ENCODE data around the gene RBM38. TPM values are rescaled to one million over a fixed set of nuclear protein-coding genes. Genes with fewer than 3 reads are reported as not detected.

The RBM38 gene
- total RNA-seq, 4 donors from 2014 or later, result 11.0 to 16.0 (median 12.0) TPM

DNA sequence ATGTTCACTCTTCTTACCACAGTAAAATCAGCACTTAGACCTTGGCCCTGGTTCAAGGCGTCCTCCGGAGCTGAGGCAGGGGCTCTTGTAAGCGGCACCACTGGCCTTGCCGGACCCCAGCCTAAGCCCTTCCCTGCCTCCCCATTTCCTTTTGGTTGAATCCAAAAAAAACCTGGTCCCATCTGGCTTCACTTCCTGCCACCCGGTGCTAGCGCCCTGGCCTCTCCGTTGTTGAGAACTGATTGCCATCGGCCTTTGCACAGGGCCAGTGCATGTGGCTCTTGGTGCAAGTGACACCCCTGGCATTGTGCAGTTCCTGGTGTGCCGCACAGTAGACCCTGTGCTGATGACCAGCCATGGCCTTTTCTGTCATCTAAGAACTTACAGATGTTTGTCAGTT lies 19.0 kb upstream of the RBM38 start:
- no peaks in the 10 kb centered on the region for H3K27me3 ChIP-seq
- H3K4me3 ChIP-seq (replicated peaks in 1 of 3), result no peak overlapping the region
- H3K27ac ChIP-seq, result no peak overlapping the region
- H3K36me3 ChIP-seq, result peaks cover 90 to 96% of the 10 kb centered on the region in 2 donors
- no peaks in the 10 kb centered on the region for H3K9me3 ChIP-seq
- TF ChIP-seq, protein P1, sequence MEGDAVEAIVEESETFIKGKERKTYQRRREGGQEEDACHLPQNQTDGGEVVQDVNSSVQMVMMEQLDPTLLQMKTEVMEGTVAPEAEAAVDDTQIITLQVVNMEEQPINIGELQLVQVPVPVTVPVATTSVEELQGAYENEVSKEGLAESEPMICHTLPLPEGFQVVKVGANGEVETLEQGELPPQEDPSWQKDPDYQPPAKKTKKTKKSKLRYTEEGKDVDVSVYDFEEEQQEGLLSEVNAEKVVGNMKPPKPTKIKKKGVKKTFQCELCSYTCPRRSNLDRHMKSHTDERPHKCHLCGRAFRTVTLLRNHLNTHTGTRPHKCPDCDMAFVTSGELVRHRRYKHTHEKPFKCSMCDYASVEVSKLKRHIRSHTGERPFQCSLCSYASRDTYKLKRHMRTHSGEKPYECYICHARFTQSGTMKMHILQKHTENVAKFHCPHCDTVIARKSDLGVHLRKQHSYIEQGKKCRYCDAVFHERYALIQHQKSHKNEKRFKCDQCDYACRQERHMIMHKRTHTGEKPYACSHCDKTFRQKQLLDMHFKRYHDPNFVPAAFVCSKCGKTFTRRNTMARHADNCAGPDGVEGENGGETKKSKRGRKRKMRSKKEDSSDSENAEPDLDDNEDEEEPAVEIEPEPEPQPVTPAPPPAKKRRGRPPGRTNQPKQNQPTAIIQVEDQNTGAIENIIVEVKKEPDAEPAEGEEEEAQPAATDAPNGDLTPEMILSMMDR (IDR thresholded peaks at IDR 0.05), result no peak
- TF ChIP-seq POLR2A (IDR thresholded peaks at IDR 0.05), result no peak
- intact Hi-C loops (cut with DNase I), result no loop called here
- 81 to 85% methylated on average over 9 of the region's 9 CpGs for WGBS, 2 donors
- H3K4me1 ChIP-seq, result no peaks in the 10 kb centered on the region
- DNase-seq, result no peak

DNA sequence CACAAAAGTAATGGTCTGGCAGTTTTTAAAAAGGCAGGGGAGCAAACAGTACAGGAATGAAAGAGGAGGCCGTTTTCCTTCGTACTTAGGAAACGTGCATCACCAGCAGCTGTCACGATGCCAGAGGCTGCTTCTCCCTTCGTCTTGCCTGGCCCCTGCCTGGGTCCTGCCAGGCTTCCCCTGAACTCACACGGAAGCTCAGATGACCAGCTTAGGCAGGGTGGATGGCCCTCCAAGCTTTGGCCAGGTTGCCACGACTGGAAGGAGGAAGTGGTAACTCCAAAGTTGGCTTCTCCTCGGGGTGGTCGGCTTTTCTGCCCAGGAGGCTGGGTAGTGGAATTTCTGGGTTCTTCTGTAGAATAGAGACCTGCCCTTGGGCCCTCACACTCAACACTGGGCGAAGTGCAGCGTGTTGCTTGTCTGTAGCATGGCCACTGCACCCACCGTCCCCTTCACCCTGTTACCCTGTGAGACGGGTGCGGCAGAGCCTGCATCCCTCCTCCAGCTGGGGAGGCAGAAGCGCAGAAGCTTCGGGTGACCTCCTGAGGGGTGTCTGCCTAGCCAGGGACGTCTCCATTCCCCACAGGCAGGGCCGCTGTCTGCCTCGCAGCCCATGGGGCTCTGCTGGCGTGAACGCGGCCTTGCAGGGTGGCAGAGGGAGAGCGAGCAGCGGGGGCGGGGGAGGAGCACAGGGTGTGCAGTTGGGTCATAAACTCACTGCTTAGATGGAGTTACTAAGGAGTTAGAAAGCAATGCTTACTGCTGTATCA lies 18.4 kb upstream of the RBM38 start:
- no peaks in the 10 kb centered on the region for H3K4me1 ChIP-seq
- intact Hi-C loops (cut with DNase I), result no loop called here

DNA sequence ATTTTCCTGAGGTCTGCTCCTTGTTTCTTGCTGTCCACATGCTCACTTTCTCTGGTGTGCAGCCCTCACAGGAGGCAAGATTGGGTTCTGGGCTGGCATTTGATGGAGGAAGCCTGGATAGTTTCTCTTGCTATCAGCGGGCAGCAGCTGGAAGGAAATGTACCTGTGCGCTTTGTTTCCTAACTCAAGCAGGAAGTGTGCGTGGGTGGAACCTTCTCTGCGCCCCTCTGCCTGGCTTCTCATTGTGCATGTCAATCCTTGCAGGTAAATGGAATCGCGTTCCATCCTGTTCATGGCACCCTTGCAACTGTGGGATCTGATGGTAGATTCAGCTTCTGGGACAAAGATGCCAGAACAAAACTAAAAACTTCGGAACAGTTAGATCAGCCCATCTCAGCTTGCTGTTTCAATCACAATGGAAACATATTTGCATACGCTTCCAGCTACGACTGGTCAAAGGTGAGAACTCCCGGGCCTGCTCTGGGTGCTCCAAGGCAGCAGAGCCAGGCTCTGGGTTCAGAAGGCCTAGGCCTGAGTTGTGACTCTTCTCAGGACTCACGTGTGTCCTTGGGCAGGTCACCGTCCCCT lies 16.8 kb upstream of the RBM38 start:
- no peaks in the 10 kb centered on the region for H3K27me3 ChIP-seq
- DNase-seq, result no peak
- H3K4me3 ChIP-seq (replicated peaks in 1 of 3), result no peak overlapping the region
- H3K27ac ChIP-seq, result no peak overlapping the region
- 84 to 85% methylated on average over 12 of the region's 12 CpGs for WGBS, 2 donors
- H3K9me3 ChIP-seq, result no peaks in the 10 kb centered on the region
- no peak for TF ChIP-seq POLR2A (IDR thresholded peaks at IDR 0.05)
- TF ChIP-seq, protein P1 (IDR thresholded peaks at IDR 0.05), result no peak
- H3K4me1 ChIP-seq, result no peaks in the 10 kb centered on the region
- peaks cover 75 to 89% of the 10 kb centered on the region in 2 donors for H3K36me3 ChIP-seq
- intact Hi-C loops (cut with DNase I), result no loop called here

More for the DNA sequence above, 18.4 kb upstream of the RBM38 start:
- Histone ChIP-seq H3K27me3 (no peaks in the 10 kb centered on the region), H3K4me3 (replicated peaks in 1 of 3) (no peak overlapping the region), H3K36me3 (peaks cover 89 to 96% of the 10 kb centered on the region in 2 donors), H3K9me3 (no peaks in the 10 kb centered on the region), H3K27ac (no peak overlapping the region)
- 91 to 92% methylated on average over 19 to 25 of the region's 25 CpGs for WGBS, 2 donors
- no peak for DNase-seq
- TF ChIP-seq, protein P1 (IDR thresholded peaks at IDR 0.05), result no peak
- no peak for TF ChIP-seq POLR2A (IDR thresholded peaks at IDR 0.05)

DNA sequence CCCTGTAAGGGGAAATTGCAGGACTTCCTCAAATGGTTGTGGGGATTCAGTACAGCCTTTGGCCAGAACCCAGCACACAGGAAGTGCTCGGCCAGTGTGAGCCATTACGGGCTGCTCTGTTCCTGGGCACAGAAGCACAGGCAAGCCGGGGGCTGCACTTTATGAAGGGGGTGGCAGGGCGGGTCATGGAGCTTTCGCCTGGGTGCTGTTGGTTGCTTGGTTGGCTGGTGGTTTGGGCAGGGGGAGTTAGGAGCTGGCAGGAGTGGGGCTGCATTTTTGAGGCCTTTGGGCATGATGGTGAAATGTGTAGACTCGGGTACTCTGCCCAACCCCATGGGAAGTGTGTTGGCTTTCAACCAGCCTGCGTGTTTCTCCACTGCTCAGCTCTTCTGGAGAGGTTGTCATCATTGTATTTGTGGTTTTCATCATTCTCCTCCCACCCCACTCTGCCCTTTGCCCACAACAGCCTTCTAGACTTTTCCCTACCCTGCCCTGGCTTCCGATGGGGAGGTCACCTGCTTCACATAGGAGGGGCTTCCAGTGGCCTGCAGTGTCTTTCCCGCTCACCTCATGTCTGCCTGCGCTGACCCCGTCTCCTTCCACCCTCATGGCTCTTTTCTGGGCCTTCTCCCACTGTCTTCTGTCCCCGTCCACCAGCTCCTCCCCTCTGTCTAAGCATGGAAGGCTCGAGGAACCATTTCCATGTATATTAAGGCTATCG lies 16.1 kb upstream of the RBM38 start:
- WGBS, 2 donors, result 90 to 91% methylated on average over 14 of the region's 14 CpGs
- TF ChIP-seq, protein P1 (IDR thresholded peaks at IDR 0.05), result no peak
- TF ChIP-seq POLR2A (IDR thresholded peaks at IDR 0.05), result no peak

More for the DNA sequence above, 16.1 kb upstream of the RBM38 start:
- Histone ChIP-seq H3K27ac (no peak overlapping the region), H3K4me3 (replicated peaks in 1 of 3) (no peak overlapping the region), H3K27me3 (no peaks in the 10 kb centered on the region), H3K4me1 (no peaks in the 10 kb centered on the region), H3K9me3 (no peaks in the 10 kb centered on the region), H3K36me3 (peaks cover 69 to 83% of the 10 kb centered on the region in 2 donors)
- no peak for DNase-seq
- intact Hi-C loops (cut with DNase I), result no loop called here

Measured in thyroid gland (tissue), 4 donors.